ENCODE results near the gene C1QL4.
A peak's percentile ranks its signal among the peaks of the same experiment; 100 is the strongest.

The C1QL4 gene

DNA sequence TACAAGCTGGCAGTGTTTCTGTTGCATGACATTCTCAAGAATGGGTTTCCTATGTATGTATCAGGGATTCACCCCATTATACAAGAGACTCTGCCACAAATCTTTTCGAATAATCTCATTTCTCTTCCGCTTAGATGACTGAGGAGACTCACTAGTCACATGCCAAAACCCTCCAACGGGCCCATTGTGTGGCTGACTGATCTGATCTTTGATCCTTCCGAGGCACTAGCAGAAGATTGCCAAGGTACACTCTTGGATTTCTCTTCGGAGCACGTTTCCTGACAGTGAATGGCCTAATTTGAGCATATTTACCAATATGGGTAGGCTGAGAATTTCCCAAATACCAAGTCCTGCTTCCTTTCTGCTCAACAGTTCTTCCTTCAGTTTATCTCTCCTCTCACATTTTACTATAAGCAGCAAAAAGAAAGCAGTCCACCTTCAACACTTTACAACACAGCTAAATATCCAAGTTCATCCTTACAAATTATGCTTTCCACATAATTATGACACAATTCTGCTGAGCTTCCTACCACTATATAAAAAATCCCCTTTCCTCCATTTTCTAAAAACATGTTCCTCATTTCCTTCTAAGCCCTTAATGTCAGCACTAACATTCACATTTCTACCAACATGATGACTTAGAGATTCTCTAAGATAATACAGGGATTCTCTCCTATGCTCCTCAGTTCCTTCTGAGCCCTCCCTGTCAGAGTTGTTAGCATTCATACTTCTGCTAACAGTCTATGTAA, 31.1 kb downstream of the C1QL4 start:
- ATAC-seq, result no peak
- TF ChIP-seq ZNF70 (CRISPR knock-in tag; IDR thresholded peaks at IDR 0.05) (no peak), TCF4 (CRISPR knock-in tag; IDR thresholded peaks at IDR 0.05; ENCODE audit: borderline replicate concordance) (no peak), SNAI2 (CRISPR knock-in tag; IDR thresholded peaks at IDR 0.05) (no peak)

DNA sequence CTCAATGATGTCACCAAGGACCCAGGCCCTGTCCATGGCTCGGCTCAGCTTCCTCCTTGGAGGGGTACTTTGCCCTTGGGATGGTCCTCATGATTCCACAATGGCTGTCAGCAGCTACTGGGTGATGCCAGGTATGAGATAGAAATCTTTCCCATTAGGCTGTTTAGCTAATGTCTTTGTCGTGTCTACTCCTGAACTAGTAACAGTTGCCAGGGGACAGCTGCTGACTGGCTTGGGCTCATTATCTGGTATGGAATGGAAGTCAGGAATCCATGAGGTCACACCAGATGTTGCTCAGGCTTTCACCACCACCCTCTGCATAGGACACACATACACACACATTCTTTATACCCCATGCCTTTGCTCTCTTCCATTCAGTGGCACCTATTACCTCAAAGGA, 32.8 kb downstream of the C1QL4 start:
- TF ChIP-seq ZC3H10 (CRISPR knock-in tag; IDR thresholded peaks at IDR 0.05) (no peak), ZNF70 (CRISPR knock-in tag; IDR thresholded peaks at IDR 0.05) (no peak), RARB (CRISPR knock-in tag; IDR thresholded peaks at IDR 0.05) (no peak), ESRRG (CRISPR knock-in tag; IDR thresholded peaks at IDR 0.05) (no peak), CSDC2 (CRISPR knock-in tag; IDR thresholded peaks at IDR 0.05) (no peak), SNAI2 (CRISPR knock-in tag; IDR thresholded peaks at IDR 0.05) (no peak), ARNTL (CRISPR knock-in tag; IDR thresholded peaks at IDR 0.05; ENCODE audit: borderline replicate concordance, low read depth) (no peak), TCF4 (CRISPR knock-in tag; IDR thresholded peaks at IDR 0.05; ENCODE audit: borderline replicate concordance) (no peak), GLIS3 (CRISPR knock-in tag; IDR thresholded peaks at IDR 0.05) (no peak), BACH2 (CRISPR knock-in tag; IDR thresholded peaks at IDR 0.05; ENCODE audit: borderline replicate concordance) (no peak), ZFP3 (CRISPR knock-in tag; IDR thresholded peaks at IDR 0.05) (no peak), ISL1 (CRISPR knock-in tag; IDR thresholded peaks at IDR 0.05) (no peak), TOX (CRISPR knock-in tag; IDR thresholded peaks at IDR 0.05; ENCODE audit: borderline replicate concordance) (no peak), OSR1 (CRISPR knock-in tag; IDR thresholded peaks at IDR 0.05) (no peak), ZFP30 (CRISPR knock-in tag; IDR thresholded peaks at IDR 0.05) (no peak)
- TF ChIP-seq, protein P1, sequence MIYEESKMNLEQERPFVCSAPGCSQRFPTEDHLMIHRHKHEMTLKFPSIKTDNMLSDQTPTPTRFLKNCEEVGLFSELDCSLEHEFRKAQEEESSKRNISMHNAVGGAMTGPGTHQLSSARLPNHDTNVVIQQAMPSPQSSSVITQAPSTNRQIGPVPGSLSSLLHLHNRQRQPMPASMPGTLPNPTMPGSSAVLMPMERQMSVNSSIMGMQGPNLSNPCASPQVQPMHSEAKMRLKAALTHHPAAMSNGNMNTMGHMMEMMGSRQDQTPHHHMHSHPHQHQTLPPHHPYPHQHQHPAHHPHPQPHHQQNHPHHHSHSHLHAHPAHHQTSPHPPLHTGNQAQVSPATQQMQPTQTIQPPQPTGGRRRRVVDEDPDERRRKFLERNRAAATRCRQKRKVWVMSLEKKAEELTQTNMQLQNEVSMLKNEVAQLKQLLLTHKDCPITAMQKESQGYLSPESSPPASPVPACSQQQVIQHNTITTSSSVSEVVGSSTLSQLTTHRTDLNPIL (CRISPR knock-in tag; IDR thresholded peaks at IDR 0.05; ENCODE audit: low read depth), result no peak
- TF ChIP-seq, protein P2, sequence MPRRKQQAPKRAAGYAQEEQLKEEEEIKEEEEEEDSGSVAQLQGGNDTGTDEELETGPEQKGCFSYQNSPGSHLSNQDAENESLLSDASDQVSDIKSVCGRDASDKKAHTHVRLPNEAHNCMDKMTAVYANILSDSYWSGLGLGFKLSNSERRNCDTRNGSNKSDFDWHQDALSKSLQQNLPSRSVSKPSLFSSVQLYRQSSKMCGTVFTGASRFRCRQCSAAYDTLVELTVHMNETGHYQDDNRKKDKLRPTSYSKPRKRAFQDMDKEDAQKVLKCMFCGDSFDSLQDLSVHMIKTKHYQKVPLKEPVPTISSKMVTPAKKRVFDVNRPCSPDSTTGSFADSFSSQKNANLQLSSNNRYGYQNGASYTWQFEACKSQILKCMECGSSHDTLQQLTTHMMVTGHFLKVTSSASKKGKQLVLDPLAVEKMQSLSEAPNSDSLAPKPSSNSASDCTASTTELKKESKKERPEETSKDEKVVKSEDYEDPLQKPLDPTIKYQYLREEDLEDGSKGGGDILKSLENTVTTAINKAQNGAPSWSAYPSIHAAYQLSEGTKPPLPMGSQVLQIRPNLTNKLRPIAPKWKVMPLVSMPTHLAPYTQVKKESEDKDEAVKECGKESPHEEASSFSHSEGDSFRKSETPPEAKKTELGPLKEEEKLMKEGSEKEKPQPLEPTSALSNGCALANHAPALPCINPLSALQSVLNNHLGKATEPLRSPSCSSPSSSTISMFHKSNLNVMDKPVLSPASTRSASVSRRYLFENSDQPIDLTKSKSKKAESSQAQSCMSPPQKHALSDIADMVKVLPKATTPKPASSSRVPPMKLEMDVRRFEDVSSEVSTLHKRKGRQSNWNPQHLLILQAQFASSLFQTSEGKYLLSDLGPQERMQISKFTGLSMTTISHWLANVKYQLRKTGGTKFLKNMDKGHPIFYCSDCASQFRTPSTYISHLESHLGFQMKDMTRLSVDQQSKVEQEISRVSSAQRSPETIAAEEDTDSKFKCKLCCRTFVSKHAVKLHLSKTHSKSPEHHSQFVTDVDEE (CRISPR knock-in tag; IDR thresholded peaks at IDR 0.05), result no peak
- TF ChIP-seq, protein P3, sequence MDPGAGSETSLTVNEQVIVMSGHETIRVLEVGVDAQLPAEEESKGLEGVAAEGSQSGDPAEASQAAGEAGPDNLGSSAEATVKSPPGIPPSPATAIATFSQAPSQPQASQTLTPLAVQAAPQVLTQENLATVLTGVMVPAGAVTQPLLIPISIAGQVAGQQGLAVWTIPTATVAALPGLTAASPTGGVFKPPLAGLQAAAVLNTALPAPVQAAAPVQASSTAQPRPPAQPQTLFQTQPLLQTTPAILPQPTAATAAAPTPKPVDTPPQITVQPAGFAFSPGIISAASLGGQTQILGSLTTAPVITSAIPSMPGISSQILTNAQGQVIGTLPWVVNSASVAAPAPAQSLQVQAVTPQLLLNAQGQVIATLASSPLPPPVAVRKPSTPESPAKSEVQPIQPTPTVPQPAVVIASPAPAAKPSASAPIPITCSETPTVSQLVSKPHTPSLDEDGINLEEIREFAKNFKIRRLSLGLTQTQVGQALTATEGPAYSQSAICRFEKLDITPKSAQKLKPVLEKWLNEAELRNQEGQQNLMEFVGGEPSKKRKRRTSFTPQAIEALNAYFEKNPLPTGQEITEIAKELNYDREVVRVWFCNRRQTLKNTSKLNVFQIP (CRISPR knock-in tag; IDR thresholded peaks at IDR 0.05; ENCODE audit: borderline replicate concordance, low read depth), result no peak
- TF ChIP-seq, protein P4, sequence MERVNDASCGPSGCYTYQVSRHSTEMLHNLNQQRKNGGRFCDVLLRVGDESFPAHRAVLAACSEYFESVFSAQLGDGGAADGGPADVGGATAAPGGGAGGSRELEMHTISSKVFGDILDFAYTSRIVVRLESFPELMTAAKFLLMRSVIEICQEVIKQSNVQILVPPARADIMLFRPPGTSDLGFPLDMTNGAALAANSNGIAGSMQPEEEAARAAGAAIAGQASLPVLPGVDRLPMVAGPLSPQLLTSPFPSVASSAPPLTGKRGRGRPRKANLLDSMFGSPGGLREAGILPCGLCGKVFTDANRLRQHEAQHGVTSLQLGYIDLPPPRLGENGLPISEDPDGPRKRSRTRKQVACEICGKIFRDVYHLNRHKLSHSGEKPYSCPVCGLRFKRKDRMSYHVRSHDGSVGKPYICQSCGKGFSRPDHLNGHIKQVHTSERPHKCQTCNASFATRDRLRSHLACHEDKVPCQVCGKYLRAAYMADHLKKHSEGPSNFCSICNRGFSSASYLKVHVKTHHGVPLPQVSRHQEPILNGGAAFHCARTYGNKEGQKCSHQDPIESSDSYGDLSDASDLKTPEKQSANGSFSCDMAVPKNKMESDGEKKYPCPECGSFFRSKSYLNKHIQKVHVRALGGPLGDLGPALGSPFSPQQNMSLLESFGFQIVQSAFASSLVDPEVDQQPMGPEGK (CRISPR knock-in tag; IDR thresholded peaks at IDR 0.05; ENCODE audit: borderline replicate concordance), result no peak

DNA sequence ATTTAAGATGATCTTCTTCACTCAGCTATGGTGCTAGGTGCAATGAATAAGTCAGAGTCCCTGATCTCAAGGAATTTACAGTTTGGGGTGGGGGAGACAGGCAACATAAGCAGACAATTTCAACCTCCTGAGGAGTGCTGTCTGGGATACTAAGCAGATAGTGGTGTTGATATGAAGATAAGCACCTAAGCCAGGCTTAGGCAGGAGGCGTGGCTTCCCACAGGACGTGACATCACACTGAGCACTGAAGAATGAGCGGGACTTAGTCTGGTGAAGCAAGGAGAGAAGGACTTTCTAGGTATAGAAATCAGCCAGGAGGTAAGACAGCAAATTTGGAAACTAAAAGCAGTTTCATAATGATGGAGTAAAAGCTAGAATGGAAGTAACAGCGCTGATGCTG, 35.2 kb downstream of the C1QL4 start:
- TF ChIP-seq CSDC2 (CRISPR knock-in tag; IDR thresholded peaks at IDR 0.05) (no peak), ZFP30 (CRISPR knock-in tag; IDR thresholded peaks at IDR 0.05) (no peak), ZNF565 (CRISPR knock-in tag; conservative IDR thresholded peaks at IDR 0.05; ENCODE audit: low read depth) (no peak), ESRRG (CRISPR knock-in tag; IDR thresholded peaks at IDR 0.05) (no peak), BACH2 (CRISPR knock-in tag; IDR thresholded peaks at IDR 0.05; ENCODE audit: borderline replicate concordance) (no peak), PPARA (CRISPR knock-in tag; IDR thresholded peaks at IDR 0.05; ENCODE audit: borderline replicate concordance) (no peak)
- ATAC-seq, result no peak

More for the DNA sequence above, 32.8 kb downstream of the C1QL4 start:
- peak; percentile 34; the same call in 1 of the 3 replicates for ATAC-seq

Measured in SK-N-SH treated with all-trans-retinoic acid at 6 μM for 48 hours (cell line).